AG20443 (cell line): ENCODE measurements around the gene PRDM15.

Experiments
- DNase-seq: peaks from one replicate; pipeline ENCODE4 v3.0.0; 2012; ENCODE audit warnings: low spot score, mixed read lengths

The PRDM15 gene

GRCh38 chr21:41839387-41840000 lies 39.6 kb downstream of the PRDM15 start:
- DNase-seq, result no peak

- no peak for DNase-seq
These were observed 41.3 kb downstream of the PRDM15 start for GRCh38 chr21:41837756-41838297.

- no peak for DNase-seq
These were observed 42.8 kb downstream of the PRDM15 start for GRCh38 chr21:41836166-41837015.

- DNase-seq, result no peak
These were observed 43.4 kb downstream of the PRDM15 start for GRCh38 chr21:41835711-41836154.

- DNase-seq, result no peak
These were observed 44.0 kb downstream of the PRDM15 start for GRCh38 chr21:41834926-41835663.

- no peak for DNase-seq
These were observed 44.8 kb downstream of the PRDM15 start for GRCh38 chr21:41834252-41834925.

- no peak for DNase-seq
These were observed 45.5 kb downstream of the PRDM15 start for GRCh38 chr21:41833497-41834115.

- DNase-seq, result no peak
These were observed 46.3 kb downstream of the PRDM15 start for GRCh38 chr21:41832596-41833496.

- DNase-seq, result no peak
These were observed 47.1 kb downstream of the PRDM15 start for GRCh38 chr21:41831866-41832595.

GRCh38 chr21:41831453-41831831 lies 47.7 kb downstream of the PRDM15 start:
- no peak for DNase-seq

GRCh38 chr21:41830764-41831452 lies 48.2 kb downstream of the PRDM15 start:
- no peak for DNase-seq

GRCh38 chr21:41830145-41830707 lies 48.9 kb downstream of the PRDM15 start:
- no peak for DNase-seq

GRCh38 chr21:41828884-41829360 lies 50.2 kb downstream of the PRDM15 start:
- DNase-seq, result no peak

GRCh38 chr21:41827951-41828883 lies 50.9 kb downstream of the PRDM15 start:
- DNase-seq, result no peak

GRCh38 chr21:41825881-41826280 lies 53.3 kb downstream of the PRDM15 start:
- DNase-seq, result no peak

GRCh38 chr21:41825216-41825615 lies 53.9 kb downstream of the PRDM15 start:
- DNase-seq, result no peak

- no peak for DNase-seq
These were observed 54.5 kb downstream of the PRDM15 start for GRCh38 chr21:41824466-41825207.
